GM06990 (cell line): ENCODE measurements around the gene PDGFC.

ENCODE experiments used
- DNase-seq: peaks from one replicate; pipeline ENCODE4 v3.0.0-alpha.2; 2011; ENCODE audit not compliant: insufficient read length; ENCODE audit errors: extremely low read depth
- H3K27me3 ChIP-seq: replicated peaks from 2 replicates; pipeline ENCODE4 v1.6.0; 2011; ENCODE audit warnings: low read length; ENCODE audit not compliant: control insufficient read depth, insufficient read depth
- H3K36me3 ChIP-seq: 2 replicates; pipeline ENCODE4 v1.5.1; 2011; ENCODE audit warnings: low read length; ENCODE audit not compliant: control insufficient read depth, insufficient read depth
- H3K4me3 ChIP-seq: replicated peaks from 2 replicates; pipeline ENCODE4 v1.5.1; 2011; ENCODE audit warnings: low read depth, mild to moderate bottlenecking, control low read depth, low read length
- CTCF ChIP-seq: IDR thresholded peaks from 2 replicates; pipeline ENCODE4 v1.5.1; 2011; ENCODE audit warnings: low read length, control low read depth, mild to moderate bottlenecking, inconsistent platforms; ENCODE audit not compliant: insufficient read depth, poor library complexity, severe bottlenecking

PDGFC gene

GRCh38 chr4:156733582-156733981, 238.0 kb downstream of the PDGFC start:
- no peak for TF ChIP-seq CTCF

DNA sequence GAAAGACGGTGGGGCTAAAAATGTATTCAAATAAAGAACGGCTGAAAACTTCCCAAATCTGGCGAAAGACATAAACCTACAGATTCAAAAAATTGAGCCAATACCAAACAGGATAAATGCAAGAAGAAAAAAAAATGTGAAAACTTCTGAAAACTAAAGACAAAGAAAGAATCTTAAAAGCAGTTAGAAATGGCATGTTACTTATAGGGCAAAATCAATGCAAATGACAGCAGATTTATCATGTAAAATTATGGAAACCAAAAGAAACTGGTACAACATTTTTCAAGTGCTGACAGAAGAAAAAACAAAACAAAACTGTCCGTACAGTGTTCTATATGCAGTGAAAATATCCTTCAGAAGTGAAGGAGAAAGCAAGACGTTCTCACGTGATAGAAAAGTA, 239.0 kb downstream of the PDGFC start:
- no peaks in the 10 kb centered on the region for H3K36me3 ChIP-seq
- no peaks in the 10 kb centered on the region for H3K27me3 ChIP-seq
- H3K4me3 ChIP-seq = no peak overlapping the region
- no peak for TF ChIP-seq CTCF
- no peak for DNase-seq

More at GRCh38 chr4:156733582-156733981, 238.0 kb downstream of the PDGFC start:
- H3K4me3 ChIP-seq = no peak overlapping the region
- H3K27me3 ChIP-seq = no peaks in the 10 kb centered on the region
- H3K36me3 ChIP-seq = no peaks in the 10 kb centered on the region
- DNase-seq = no peak

DNA sequence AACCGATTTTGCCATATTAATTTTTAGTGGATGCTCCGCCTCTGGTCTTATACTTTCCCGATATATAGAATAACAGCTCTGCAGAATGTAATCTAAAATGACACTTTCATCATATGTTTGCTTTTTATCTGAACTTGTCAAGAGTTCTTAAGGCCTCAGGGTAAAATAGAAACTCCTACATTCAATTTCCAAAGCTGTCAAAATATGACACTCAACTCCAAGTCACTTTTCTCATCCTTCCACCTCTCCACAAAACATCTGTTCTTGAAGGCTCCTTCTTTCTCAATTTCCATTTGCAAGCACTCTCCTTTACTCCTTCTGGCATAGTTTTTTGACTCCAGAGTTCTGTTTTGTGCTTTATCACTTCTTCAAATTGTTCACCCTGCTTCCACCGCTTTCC, 242.2 kb downstream of the PDGFC start:
- Histone ChIP-seq H3K4me3 (no peak overlapping the region), H3K36me3 (no peaks in the 10 kb centered on the region), H3K27me3 (no peaks in the 10 kb centered on the region)
- DNase-seq = no peak
- no peak for TF ChIP-seq CTCF

- Histone ChIP-seq H3K27me3 (no peaks in the 10 kb centered on the region), H3K36me3 (no peaks in the 10 kb centered on the region), H3K4me3 (no peak overlapping the region)
- no peak for TF ChIP-seq CTCF
- no peak for DNase-seq
These were observed 246.3 kb downstream of the PDGFC start for GRCh38 chr4:156725257-156725656.

DNA sequence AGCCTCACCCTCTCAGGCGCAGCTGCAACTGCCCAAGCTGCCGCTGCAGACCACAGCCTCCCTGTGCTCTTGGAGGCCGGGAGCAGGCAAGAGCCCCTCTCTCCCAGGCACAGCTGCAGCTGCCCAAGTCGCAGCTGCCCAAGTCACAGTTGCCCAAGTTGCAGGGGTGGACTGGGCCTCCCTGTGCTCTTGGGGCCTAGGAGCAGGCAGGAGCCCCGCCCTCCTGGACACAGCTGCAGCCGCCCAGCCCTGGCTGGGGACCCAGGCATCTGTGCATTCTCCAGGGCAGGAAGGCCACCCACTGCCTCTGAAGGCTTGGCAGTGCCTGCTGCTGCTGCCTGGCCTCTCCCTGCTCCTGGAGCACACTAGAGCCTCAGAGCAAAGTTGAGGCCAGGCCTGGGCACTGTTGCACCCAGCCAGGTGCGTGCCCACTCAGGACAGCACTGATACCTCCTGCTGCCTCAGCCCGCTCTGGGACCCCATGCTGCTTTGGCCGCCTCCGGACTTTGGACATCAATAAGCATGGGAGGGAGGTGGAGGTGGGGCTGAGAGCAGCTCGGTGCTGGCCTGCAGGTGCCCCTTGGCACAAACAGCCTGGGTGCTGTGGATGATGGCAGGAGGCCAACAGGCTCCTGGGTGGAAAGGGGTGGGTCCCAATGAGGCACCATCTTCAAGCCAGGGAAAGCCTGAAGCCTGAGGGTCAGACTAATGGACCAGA, 247.5 kb downstream of the PDGFC start:
- DNase-seq = no peak
- no peak for TF ChIP-seq CTCF
- no peaks in the 10 kb centered on the region for H3K36me3 ChIP-seq

GRCh38 chr4:156718226-156718625, 253.4 kb downstream of the PDGFC start:
- no peak for TF ChIP-seq CTCF
- H3K4me3 ChIP-seq = no peak overlapping the region
- no peak for DNase-seq
- no peaks in the 10 kb centered on the region for H3K27me3 ChIP-seq
- H3K36me3 ChIP-seq = no peaks in the 10 kb centered on the region

More for the DNA sequence above, 247.5 kb downstream of the PDGFC start:
- no peaks in the 10 kb centered on the region for H3K27me3 ChIP-seq
- no peak overlapping the region for H3K4me3 ChIP-seq
